Measurements from ENCODE around the gene ZBTB2. TPM values are rescaled to one million over a fixed set of nuclear protein-coding genes. Genes with fewer than 3 reads are reported as not detected.

Gene ZBTB2
- total and polyA plus RNA-seq, 2 experiments from 2014 or later, result 5.6 to 9.9 TPM

Other genes with a start within 250 kb of the ZBTB2 start
- gene AKAP12, start 151.6 kb downstream of the ZBTB2 start, total RNA-seq, result 44.4 and 84.9 TPM in 2 replicates
- 66.5 and 81.7 TPM in 2 replicates for gene AKAP12, start 151.6 kb downstream of the ZBTB2 start, polyA plus RNA-seq
- 12.2 and 17.2 TPM in 2 replicates for gene RMND1, start 60.6 kb upstream of the ZBTB2 start, total RNA-seq
- 19.3 and 21.4 TPM in 2 replicates for gene RMND1, start 60.6 kb upstream of the ZBTB2 start, polyA plus RNA-seq
- 0.03 and 0.14 TPM in 2 replicates for gene CCDC170, start 102.5 kb upstream of the ZBTB2 start, total RNA-seq
- gene CCDC170, start 102.5 kb upstream of the ZBTB2 start, polyA plus RNA-seq, result not detected in 2 replicates

All from cardiac muscle cell (in vitro differentiated cells and primary cell).